Stimulated activated CD4-positive, alpha-beta T cell treated with anti-CD3 and anti-CD28 coated beads, TNF-alpha, amount 100 ng/mL, for 1 hour (primary cell): Measurements from ENCODE around the gene CELSR2.

Source experiments
- DNase-seq, 3 donors: peaks; one replicate each; pipeline ENCODE4 v3.0.0-alpha.2; 2020; ENCODE audit warnings: low read depth in 3 of 3, low spot score in 1 of 3

CELSR2 gene

GRCh38 chr1:109250454-109251276, 1.3 kb downstream of the CELSR2 start:
- DNase-seq = no peak

DNA sequence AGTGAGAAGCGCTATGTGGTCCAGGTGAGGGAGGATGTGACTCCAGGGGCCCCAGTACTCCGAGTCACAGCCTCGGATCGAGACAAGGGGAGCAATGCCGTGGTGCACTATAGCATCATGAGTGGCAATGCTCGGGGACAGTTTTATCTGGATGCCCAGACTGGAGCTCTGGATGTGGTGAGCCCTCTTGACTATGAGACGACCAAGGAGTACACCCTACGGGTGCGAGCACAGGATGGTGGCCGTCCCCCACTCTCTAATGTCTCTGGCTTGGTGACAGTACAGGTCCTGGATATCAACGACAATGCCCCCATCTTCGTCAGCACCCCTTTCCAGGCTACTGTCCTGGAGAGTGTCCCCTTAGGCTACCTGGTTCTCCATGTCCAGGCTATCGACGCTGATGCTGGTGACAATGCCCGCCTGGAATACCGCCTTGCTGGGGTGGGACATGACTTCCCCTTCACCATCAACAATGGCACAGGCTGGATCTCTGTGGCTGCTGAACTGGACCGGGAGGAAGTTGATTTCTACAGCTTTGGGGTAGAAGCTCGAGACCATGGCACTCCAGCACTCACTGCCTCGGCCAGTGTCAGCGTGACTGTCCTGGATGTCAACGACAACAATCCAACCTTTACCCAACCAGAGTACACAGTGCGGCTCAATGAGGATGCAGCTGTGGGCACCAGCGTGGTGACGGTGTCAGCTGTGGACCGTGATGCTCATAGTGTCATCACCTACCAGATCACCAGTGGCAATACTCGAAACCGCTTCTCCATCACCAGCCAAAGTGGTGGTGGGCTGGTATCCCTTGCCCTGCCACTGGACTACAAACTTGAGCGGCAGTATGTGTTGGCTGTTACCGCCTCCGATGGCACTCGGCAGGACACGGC, 2.2 kb downstream of the CELSR2 start:
- no peak for DNase-seq

DNA sequence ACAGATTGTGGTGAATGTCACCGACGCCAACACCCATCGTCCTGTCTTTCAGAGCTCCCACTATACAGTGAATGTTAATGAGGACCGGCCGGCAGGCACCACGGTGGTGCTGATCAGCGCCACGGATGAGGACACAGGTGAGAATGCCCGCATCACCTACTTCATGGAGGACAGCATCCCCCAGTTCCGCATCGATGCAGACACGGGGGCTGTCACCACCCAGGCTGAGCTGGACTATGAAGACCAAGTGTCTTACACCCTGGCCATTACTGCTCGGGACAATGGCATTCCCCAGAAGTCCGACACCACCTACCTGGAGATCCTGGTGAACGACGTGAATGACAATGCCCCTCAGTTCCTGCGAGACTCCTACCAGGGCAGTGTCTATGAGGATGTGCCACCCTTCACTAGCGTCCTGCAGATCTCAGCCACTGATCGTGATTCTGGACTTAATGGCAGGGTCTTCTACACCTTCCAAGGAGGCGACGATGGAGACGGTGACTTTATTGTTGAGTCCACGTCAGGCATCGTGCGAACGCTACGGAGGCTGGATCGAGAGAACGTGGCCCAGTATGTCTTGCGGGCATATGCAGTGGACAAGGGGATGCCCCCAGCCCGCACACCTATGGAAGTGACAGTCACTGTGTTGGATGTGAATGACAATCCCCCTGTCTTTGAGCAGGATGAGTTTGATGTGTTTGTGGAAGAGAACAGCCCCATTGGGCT, 3.0 kb downstream of the CELSR2 start:
- DNase-seq = no peak

- no peak for DNase-seq
These were observed 3.8 kb downstream of the CELSR2 start for GRCh38 chr1:109252893-109253802.

DNA sequence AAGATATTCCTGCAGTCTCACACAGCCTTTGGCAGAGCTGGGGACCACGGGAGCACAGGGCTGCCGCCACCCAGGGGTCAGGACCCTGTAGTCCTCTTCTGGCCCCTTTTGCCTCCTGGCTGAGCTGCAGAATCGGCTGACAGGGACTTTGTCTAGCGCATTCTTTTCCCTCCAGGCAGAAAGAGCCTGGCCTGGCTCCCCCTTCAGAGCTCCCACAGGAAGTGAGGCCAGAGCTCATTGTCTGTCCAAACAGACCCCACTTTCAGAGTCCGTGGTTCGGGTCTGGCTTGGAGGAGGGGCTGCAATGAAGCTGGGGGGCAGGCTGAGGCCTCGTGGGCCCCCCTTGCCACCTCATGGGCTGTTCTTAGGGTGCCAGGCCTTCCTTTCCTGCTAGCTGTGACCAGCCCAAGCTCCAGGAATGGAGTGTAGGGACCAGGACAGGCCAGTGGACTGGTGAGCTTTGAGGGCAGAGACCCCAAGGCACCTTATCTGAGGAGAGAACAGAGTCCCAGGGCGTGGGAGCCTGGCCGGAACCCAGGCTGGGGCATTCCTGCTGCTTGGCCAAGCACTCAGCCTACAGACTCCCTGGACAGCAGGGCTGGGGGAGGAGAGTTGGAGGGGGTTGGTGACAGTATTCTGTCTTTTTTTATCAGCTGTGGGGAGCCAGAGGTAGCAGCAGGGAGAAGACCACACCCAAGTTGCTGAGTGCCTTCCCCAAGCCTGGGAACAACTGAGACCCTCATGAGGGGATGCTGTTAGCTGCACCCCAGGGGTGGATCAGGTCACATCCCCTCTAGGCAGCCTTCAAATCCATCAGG, 4.7 kb downstream of the CELSR2 start:
- no peak for DNase-seq

DNA sequence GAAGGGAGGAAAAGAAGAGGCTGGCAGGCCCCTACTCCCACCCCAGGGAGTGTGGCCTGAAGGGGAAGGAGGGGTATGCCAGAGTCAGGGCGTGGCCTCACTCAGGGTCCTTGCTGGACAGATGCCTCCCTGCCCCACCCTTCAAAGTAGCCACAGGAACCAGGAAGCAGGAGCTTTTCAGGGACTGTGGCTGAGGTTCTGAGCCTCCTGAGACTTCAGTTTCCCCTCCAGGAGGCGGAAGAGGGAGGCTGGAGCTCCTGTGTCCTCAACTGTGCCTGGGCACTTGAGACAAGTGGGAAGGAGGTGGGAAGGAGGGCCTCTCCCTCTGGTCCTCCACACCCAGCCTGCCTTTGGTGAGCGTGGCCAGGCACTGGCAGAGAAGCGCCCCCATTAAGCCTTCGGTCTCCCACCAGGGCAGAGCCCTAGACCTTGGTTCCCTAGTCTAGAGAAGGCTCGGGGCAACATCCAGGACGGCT, 5.3 kb downstream of the CELSR2 start:
- no peak for DNase-seq

- DNase-seq = no peak
These were observed 5.8 kb downstream of the CELSR2 start for GRCh38 chr1:109255097-109255651.

- DNase-seq = no peak
These were observed 6.3 kb downstream of the CELSR2 start for GRCh38 chr1:109255678-109256077.

- no peak for DNase-seq
These were observed 6.7 kb downstream of the CELSR2 start for GRCh38 chr1:109256085-109256484.

- no peak for DNase-seq
These were observed 7.8 kb downstream of the CELSR2 start for GRCh38 chr1:109256971-109257681.

DNA sequence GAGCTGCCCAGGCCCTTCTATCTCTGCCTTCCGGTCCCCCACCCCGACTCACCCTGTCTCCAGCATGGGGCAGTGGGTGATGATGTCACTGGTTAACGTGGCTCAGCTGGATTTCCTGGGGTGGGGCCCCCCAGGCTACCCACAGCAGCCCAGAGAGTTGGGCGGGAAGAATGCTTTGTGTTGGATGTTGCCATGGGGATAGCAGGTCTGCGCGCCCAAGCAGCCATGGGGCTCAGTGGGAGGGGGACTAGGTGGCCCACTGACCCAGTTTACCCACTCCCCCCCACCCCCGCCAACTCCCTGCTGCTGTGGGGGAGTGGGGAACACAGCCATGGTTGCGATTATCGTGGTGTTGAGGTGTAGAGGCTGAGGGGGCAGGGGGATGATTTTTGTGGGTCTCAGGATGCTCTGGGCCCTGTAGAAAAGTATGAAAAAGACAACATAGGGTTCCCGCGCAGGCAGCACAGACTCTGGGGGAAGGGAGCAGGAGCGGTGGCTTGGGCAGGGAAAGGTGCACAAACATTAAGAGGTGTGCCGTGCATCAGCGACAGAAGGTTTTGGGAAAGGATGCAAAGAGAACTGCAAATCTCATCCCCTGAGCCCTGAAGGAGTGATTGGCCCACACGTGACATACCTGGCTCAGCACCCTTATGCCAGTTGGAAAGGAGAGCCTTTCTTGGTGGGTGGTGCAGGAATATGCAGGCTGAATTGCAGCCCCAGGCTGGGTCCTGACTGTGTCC, 8.5 kb downstream of the CELSR2 start:
- no peak for DNase-seq

DNA sequence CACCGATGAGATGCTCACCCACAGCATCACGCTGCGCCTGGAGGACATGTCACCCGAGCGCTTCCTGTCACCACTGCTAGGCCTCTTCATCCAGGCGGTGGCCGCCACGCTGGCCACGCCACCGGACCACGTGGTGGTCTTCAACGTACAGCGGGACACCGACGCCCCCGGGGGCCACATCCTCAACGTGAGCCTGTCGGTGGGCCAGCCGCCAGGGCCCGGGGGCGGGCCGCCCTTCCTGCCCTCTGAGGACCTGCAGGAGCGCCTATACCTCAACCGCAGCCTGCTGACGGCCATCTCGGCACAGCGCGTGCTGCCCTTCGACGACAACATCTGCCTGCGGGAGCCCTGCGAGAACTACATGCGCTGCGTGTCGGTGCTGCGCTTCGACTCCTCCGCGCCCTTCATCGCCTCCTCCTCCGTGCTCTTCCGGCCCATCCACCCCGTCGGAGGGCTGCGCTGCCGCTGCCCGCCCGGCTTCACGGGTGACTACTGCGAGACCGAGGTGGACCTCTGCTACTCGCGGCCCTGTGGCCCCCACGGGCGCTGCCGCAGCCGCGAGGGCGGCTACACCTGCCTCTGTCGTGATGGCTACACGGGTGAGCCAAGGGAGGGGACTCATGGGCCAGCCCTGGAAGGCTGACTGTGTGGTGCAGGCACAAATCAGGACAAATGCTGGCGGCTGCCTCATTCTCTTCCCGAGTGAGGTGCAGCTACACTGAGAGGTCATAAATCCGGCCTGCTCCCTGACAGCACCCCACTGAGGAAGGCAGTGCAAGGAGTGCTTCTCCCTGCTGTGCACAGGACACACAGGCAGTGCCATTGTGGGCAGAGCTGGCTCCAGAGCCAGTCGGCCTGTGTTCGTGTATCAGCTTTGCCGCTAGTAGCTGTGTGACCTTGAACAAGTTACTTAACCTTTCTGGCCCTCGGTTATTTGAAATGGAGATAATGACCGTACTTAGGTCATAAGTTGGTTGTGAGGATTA, 9.4 kb downstream of the CELSR2 start:
- no peak for DNase-seq

DNA sequence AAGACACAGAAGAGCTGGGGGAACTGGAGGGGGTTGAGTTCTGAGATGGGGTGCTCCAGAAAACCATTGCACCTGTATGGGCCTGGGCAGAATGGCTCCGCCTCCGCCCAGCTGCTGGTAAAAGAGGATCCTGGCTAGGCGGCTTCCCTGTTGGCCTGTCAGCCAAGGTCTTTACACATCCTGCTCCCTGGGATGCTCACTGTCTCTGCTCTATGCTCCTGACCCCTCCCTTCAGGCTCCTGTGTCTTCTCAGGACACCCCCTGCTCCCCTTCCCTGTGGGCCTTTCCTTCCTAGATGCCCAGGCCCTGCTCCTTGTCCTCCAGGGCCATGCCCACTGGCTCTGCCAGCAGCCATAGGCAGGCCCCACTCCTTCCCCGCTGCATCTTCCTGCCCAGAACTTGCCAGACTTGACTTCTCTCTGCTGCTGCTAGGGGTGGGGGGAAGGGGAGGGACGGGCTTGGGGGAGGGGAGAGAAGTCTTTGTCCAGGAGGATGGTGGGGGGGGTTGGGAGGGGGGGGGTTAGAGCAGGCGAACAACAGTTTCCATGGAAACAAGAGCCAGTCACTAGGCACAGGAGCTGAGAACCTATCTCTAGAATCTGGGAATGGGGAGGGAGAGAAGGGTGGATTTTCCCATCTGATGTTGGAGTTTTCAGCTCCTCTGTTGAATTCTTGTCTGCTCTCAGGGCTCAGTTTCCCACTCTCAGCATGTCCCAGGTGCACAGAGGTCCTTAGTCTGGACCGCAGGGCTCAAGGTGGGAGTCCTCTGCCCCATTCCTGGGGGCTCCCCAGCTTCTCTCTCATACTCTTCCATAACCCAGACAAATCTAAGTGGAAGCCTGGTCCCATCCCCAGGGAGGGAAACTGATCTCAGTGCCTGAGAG, 10.6 kb downstream of the CELSR2 start:
- DNase-seq = no peak

GRCh38 chr1:109261006-109261405, 11.7 kb downstream of the CELSR2 start:
- no peak for DNase-seq

GRCh38 chr1:109261578-109261977, 12.2 kb downstream of the CELSR2 start:
- no peak for DNase-seq
